GM23338 (cell line): ENCODE results near the gene TAS2R40.

Source experiments
- CREB1 ChIP-seq: fragments of 250-450 bp; sonication (Bioruptor Pico); IDR thresholded peaks from 2 replicates; pipeline ENCODE4 v1.5.0; 2020; ENCODE audit warnings: low read depth, mild to moderate bottlenecking, moderate library complexity
- EZH2phosphoT487 ChIP-seq: fragments of 200-600 bp; sonication (generic); IDR thresholded peaks from one replicate; pipeline ENCODE4 v1.8.1; 2018; ENCODE audit warnings: antibody characterized with exemption; ENCODE audit not compliant: unreplicated experiment
- TF ChIP-seq, protein P1 (sequence below), 2 experiments: fragments of 200-600 bp in 1 of 2; sonication (generic) in 1 of 2; conservative IDR thresholded peaks; 2 replicates each; pipeline versions ENCODE4 v1.5.1 to v1.6.1; 2016 to 2017; ENCODE audit warnings: antibody characterized with exemption in 2 of 2, low read depth in 2 of 2, mild to moderate bottlenecking in 2 of 2, moderate library complexity in 1 of 2

DNA sequence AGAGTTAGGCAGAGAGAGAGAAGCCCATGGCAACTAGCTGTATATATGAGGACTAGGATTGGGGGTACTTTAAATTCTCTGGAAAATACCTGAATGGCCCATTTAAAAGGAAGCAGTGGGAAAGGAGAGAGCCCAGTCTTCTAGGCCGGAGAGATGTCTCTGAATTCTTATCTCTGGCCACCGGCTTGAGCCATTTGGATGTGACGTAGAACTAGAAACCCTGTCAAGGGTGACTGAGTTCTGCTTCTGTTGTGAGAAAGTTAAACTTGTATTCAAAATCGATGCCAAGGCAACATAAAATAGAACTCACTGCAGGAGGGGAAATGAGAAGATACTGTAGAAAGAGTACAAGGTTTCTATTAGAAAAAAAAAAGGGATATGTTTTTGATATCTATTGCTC, 35.1 kb downstream of the TAS2R40 start:
- TF ChIP-seq, protein P1, sequence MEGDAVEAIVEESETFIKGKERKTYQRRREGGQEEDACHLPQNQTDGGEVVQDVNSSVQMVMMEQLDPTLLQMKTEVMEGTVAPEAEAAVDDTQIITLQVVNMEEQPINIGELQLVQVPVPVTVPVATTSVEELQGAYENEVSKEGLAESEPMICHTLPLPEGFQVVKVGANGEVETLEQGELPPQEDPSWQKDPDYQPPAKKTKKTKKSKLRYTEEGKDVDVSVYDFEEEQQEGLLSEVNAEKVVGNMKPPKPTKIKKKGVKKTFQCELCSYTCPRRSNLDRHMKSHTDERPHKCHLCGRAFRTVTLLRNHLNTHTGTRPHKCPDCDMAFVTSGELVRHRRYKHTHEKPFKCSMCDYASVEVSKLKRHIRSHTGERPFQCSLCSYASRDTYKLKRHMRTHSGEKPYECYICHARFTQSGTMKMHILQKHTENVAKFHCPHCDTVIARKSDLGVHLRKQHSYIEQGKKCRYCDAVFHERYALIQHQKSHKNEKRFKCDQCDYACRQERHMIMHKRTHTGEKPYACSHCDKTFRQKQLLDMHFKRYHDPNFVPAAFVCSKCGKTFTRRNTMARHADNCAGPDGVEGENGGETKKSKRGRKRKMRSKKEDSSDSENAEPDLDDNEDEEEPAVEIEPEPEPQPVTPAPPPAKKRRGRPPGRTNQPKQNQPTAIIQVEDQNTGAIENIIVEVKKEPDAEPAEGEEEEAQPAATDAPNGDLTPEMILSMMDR (conservative IDR thresholded peaks at IDR 0.05; ENCODE audit: low read depth in 2 of 2): no peak
- TF ChIP-seq EZH2phosphoT487: no peak
- no peak for TF ChIP-seq CREB1 (CRISPR knock-in tag)
